ENCODE data around the gene GRAP2.

The GRAP2 gene

GRCh38 chr22:40014667-40015248 is 113.9 kb downstream of the GRAP2 start:
- DNase-seq (ENCODE audit: low spot score): no peak

DNA sequence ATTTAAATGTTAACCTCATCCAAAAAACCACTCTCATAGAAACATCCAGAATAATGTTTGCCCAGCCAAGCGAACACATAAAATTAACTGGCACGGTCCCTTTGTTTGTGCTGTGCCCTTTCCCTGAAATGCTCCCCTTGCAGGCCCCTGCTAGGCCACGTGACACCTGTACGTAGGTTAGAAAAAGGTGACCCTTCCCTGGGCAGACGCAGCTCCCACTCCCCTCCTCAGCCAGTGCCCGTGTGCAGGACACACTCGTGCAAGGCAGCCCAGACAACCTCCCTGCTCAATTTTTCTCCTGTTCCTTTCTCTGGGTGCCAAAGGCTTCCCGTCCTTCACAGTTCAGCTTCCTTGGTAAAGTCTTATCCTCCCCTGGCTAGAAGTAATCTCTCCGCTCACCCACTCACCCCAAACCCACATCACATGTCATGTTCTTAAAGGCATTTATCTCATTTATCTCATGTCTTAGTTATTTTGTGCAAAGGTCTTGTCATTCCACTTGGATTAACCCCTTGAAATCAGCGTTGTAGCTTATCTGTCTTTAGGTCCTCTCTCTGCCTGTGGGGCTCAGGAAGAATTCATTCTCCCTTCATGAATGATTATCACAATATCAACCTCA is 114.6 kb downstream of the GRAP2 start:
- DNase-seq (ENCODE audit: low spot score): no peak

DNA sequence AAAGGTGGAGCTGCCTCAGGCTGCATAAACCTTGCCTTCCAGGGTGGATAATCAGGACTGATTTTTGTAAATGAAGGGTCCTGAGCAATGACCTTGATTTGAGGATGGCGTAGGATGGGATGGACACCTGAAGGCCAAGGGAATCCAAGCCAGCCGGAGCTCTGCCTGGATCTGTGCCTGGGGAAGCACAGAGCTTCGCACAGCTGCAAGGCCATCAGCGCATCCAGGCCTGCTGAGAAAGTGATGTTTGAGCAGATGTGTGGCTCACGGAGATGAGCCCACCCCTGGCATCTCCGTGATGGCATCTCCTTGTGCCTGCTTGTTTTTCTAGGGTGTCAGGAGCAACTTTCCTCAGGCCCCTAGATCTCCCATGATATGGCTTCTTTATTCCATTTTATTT is 117.2 kb downstream of the GRAP2 start:
- no peak for DNase-seq (ENCODE audit: low spot score)

- DNase-seq (ENCODE audit: low spot score): no peak
Observed at GRCh38 chr22:40019100-40019499, 118.2 kb downstream of the GRAP2 start.

GRCh38 chr22:40020956-40021355 is 120.1 kb downstream of the GRAP2 start:
- DNase-seq (ENCODE audit: low spot score): no peak

DNA sequence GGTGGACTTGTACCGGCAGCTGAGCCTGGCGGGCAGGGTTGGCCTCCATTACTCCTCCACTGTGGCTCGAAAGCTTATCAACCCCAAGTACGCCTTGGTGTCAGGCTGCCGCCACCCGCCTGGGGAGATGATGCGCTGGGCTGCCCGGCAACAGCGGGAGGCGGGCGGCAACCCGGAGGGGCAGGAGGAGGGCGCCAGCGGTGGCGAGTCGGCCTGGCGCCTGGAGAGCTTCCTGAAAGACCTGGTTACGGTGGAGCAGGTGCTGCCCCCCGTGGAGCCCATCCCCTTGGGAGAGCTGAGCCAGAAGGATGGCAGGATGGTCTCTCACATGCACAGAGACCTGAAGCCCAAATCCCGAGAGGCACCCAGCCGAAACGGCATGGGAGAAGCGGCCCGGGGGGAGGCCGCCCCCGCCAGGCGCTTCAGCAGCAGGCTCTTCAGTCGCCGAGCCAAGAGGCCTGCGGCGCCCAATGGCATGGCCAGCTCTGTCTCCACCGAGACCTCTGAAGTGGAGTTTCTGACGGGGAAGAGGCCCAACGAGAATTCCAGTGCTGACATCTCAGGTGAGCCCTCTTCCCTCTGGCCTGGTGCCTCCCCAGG is 120.6 kb downstream of the GRAP2 start:
- no peak for DNase-seq (ENCODE audit: low spot score)

- DNase-seq (ENCODE audit: low spot score): no peak
Observed at GRCh38 chr22:40022536-40023240, 121.8 kb downstream of the GRAP2 start.
